Measurements from ENCODE around the gene RAB18.
"Not testable (repeated sequence)": the region's sequence is repeated elsewhere in the genome, so short reads cannot be mapped to it uniquely, and the experiment has no call there.

The RAB18 gene

DNA sequence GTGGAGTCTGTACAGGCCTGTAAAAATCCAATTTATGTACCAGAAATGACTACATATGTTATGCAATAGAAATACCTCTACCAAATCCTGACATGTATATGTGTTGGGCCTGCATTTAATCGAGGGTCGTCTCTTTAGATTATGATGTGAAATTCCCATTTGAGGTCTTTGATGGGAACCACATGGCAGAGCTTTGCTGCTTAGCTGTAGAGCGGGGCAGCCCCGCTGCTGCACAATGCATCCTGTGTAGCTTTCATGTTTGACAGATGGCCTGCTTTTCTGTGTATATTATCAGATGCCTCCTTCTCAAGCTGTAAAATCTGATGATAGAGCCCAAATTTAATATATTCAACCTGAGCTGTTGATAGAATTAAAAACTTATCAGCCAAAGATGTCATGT lies 65.8 kb downstream of the RAB18 start:
- no peaks in the 10 kb centered on the region for H3K9me3 ChIP-seq (ENCODE audit: control insufficient read depth, insufficient read depth, low read length)
- no peaks in the 10 kb centered on the region for H3K36me3 ChIP-seq (ENCODE audit: control insufficient read depth, low read length)
- no peaks in the 10 kb centered on the region for H3K79me2 ChIP-seq (ENCODE audit: control insufficient read depth, low read length)
- H4K20me1 ChIP-seq (ENCODE audit: control insufficient read depth, insufficient read depth, low read depth, low read length) = no peaks in the 10 kb centered on the region
- TF ChIP-seq EZH2phosphoT487 (IDR thresholded peaks at IDR 0.05; ENCODE audit: borderline replicate concordance, low read length) = no peak
- TF ChIP-seq, protein P1, sequence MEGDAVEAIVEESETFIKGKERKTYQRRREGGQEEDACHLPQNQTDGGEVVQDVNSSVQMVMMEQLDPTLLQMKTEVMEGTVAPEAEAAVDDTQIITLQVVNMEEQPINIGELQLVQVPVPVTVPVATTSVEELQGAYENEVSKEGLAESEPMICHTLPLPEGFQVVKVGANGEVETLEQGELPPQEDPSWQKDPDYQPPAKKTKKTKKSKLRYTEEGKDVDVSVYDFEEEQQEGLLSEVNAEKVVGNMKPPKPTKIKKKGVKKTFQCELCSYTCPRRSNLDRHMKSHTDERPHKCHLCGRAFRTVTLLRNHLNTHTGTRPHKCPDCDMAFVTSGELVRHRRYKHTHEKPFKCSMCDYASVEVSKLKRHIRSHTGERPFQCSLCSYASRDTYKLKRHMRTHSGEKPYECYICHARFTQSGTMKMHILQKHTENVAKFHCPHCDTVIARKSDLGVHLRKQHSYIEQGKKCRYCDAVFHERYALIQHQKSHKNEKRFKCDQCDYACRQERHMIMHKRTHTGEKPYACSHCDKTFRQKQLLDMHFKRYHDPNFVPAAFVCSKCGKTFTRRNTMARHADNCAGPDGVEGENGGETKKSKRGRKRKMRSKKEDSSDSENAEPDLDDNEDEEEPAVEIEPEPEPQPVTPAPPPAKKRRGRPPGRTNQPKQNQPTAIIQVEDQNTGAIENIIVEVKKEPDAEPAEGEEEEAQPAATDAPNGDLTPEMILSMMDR (IDR thresholded peaks at IDR 0.05; ENCODE audit: low read depth, low read length, poor library complexity, severe bottlenecking) = no peak
- H3K4me3 ChIP-seq (ENCODE audit: low read length) = no peak overlapping the region
- H3F3A ChIP-seq (ENCODE audit: control insufficient read depth, insufficient read depth) = no peaks in the 10 kb centered on the region
- no peaks in the 10 kb centered on the region for H3K4me1 ChIP-seq (ENCODE audit: control insufficient read depth, low read length)
- no peaks in the 10 kb centered on the region for H3K9me2 ChIP-seq (replicated peaks; ENCODE audit: control insufficient read depth, low read length)
- H3K27ac ChIP-seq (ENCODE audit: low read depth, low read length) = no peak overlapping the region
- no peak overlapping the region for H3K4me2 ChIP-seq (ENCODE audit: low read length)
- no peaks in the 10 kb centered on the region for H3K27me3 ChIP-seq (ENCODE audit: control insufficient read depth, low read length)

DNA sequence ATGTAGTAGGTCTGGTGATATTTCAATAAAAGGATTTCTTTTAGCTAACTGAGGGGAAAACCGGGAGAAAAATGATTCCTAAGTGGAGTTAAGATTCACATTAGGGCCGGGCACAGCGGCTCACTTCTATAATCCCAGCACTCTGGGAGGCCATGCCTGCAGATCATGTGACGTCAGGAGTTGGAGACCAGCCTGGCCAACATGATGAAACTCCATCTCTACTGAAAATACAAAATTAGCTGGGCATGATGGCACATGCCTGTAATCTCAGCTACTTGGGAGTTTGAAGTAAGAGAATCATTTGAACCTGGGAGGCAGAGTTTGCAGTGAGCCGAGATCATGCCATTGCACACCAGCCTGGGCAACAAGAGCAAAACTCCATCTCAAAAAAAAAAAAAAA lies 72.9 kb downstream of the RAB18 start:
- H3K36me3 ChIP-seq (ENCODE audit: control insufficient read depth, low read length); H3K9me3 ChIP-seq (ENCODE audit: control insufficient read depth, insufficient read depth, low read length); H3K79me2 ChIP-seq (ENCODE audit: control insufficient read depth, low read length); H3K4me3 ChIP-seq (ENCODE audit: low read length); H3K4me1 ChIP-seq (ENCODE audit: control insufficient read depth, low read length); H3F3A ChIP-seq (ENCODE audit: control insufficient read depth, insufficient read depth); H3K27me3 ChIP-seq (ENCODE audit: control insufficient read depth, low read length); H4K20me1 ChIP-seq (ENCODE audit: control insufficient read depth, insufficient read depth, low read depth, low read length); H3K4me2 ChIP-seq (ENCODE audit: low read length); H3K9me2 ChIP-seq (replicated peaks; ENCODE audit: control insufficient read depth, low read length); H3K27ac ChIP-seq (ENCODE audit: low read depth, low read length): not testable (repeated sequence)

DNA sequence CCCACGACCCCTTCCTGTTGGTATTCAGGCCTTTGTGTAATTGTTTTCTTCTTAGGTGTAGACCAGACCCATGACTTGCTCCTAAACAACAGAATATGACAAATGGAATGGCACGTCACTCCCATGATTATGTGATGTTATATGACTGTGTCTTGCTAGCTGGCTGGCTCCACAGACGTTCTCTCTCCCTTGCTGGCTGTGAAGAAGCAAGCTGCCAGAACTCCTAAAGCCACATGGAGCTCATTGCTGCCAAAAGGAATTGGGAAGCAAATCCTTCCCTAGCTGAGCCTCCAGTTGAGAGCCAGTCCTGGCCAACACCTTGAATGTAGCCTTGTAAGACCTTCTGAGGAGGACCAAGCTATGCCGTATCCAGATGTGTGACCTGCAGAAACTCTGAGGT lies 74.2 kb downstream of the RAB18 start:
- H3K27me3 ChIP-seq (ENCODE audit: control insufficient read depth, low read length) = no peaks in the 10 kb centered on the region
- H3K36me3 ChIP-seq (ENCODE audit: control insufficient read depth, low read length) = no peaks in the 10 kb centered on the region
- no peaks in the 10 kb centered on the region for H3K9me3 ChIP-seq (ENCODE audit: control insufficient read depth, insufficient read depth, low read length)
- no peak overlapping the region for H3K27ac ChIP-seq (ENCODE audit: low read depth, low read length)
- no peaks in the 10 kb centered on the region for H3K9me2 ChIP-seq (replicated peaks; ENCODE audit: control insufficient read depth, low read length)
- no peaks in the 10 kb centered on the region for H3K4me1 ChIP-seq (ENCODE audit: control insufficient read depth, low read length)
- TF ChIP-seq, protein P1 (IDR thresholded peaks at IDR 0.05; ENCODE audit: low read depth, low read length, poor library complexity, severe bottlenecking) = no peak
- TF ChIP-seq EZH2phosphoT487 (IDR thresholded peaks at IDR 0.05; ENCODE audit: borderline replicate concordance, low read length) = no peak
- H3F3A ChIP-seq (ENCODE audit: control insufficient read depth, insufficient read depth) = no peaks in the 10 kb centered on the region
- H3K79me2 ChIP-seq (ENCODE audit: control insufficient read depth, low read length) = no peaks in the 10 kb centered on the region
- H4K20me1 ChIP-seq (ENCODE audit: control insufficient read depth, insufficient read depth, low read depth, low read length) = no peaks in the 10 kb centered on the region
- no peak overlapping the region for H3K4me3 ChIP-seq (ENCODE audit: low read length)
- no peak overlapping the region for H3K4me2 ChIP-seq (ENCODE audit: low read length)

DNA sequence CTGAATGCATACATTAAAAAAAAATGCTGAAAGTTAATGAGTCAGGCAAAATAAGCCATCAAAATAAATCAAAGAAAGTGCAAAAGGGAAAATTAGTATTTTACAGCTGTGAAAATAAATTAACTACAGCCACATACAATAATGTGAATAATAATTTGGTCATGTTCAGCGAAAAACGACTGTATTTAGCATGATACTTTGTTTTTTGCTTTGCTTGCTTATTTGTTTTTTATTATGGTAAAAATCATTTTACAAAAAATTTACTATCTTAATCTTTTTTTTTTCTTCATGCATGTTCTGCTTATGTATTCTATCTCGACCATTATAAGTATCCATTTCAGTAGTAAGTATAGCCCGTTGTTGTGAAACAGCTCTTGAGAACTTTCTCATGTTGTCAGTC lies 77.1 kb downstream of the RAB18 start:
- no peaks in the 10 kb centered on the region for H3K36me3 ChIP-seq (ENCODE audit: control insufficient read depth, low read length)
- no peaks in the 10 kb centered on the region for H3K9me3 ChIP-seq (ENCODE audit: control insufficient read depth, insufficient read depth, low read length)
- TF ChIP-seq, protein P1 (IDR thresholded peaks at IDR 0.05; ENCODE audit: low read depth, low read length, poor library complexity, severe bottlenecking) = no peak
- no peak for TF ChIP-seq EZH2phosphoT487 (IDR thresholded peaks at IDR 0.05; ENCODE audit: borderline replicate concordance, low read length)
- H3K79me2 ChIP-seq (ENCODE audit: control insufficient read depth, low read length) = no peaks in the 10 kb centered on the region
- H3K4me2 ChIP-seq (ENCODE audit: low read length) = no peak overlapping the region
- H3K27ac ChIP-seq (ENCODE audit: low read depth, low read length) = no peak overlapping the region
- H3K27me3 ChIP-seq (ENCODE audit: control insufficient read depth, low read length) = no peaks in the 10 kb centered on the region
- H4K20me1 ChIP-seq (ENCODE audit: control insufficient read depth, insufficient read depth, low read depth, low read length) = no peaks in the 10 kb centered on the region
- no peaks in the 10 kb centered on the region for H3K9me2 ChIP-seq (replicated peaks; ENCODE audit: control insufficient read depth, low read length)
- H3K4me1 ChIP-seq (ENCODE audit: control insufficient read depth, low read length) = no peaks in the 10 kb centered on the region
- no peaks in the 10 kb centered on the region for H3F3A ChIP-seq (ENCODE audit: control insufficient read depth, insufficient read depth)
- H3K4me3 ChIP-seq (ENCODE audit: low read length) = no peak overlapping the region
